ENCODE data around the gene WDR18.
"Not testable (repeated sequence)": the region's sequence is repeated elsewhere in the genome, so short reads cannot be mapped to it uniquely, and the experiment has no call there.

WDR18 gene

DNA sequence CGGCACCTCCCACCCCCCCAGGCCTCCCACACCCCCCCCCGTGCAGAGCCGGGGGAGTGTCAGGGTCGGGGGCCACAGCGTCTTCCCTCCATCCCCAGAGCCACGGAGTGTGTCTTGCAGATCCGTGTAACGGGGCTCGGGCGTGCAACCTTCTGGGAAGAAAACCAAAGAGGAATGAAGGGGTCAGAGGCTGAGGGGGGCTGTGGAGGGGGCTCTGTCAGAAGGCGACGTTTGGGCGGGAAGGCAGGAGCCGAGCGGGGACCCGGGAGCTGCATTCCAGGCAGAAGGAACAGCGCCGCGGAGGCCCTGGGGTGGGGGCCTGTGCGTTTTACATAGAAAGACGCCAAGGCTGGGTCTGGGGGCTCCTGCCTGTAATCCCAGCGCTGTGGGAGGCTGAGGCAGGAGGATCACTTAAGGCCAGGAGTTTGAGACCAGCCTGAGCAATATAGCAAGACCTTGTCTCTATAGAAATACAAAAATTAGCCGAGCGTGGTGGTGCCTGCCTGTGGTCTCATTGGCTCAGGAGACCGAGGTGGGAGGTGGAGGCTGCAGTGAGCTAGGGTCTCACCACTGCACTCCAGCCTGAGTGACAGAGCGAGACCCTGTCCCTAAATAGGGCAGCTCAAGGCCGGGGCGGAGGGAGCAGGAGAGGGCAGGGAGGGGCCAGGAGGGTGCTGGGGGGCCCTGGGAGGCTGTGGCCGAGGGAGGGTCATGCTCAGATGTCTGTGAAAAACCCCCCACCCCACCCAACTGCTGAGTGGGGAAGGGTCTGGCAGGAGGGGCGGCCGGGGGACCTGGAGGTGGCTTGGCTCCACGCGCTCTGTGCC is 30.5 kb upstream of the WDR18 start:
- Histone ChIP-seq H3K9ac (ENCODE audit: low read length) (no peak overlapping the region), H3K4me3 (ENCODE audit: low read length) (no peak overlapping the region), H3K27me3 (ENCODE audit: control insufficient read depth, insufficient read depth, low read length) (peaks cover 7% of the 10 kb centered on the region), H3K9me3 (ENCODE audit: control insufficient read depth, low read length) (no peaks in the 10 kb centered on the region), H3K4me1 (ENCODE audit: control insufficient read depth, insufficient read depth, low read length) (peaks cover 14% of the 10 kb centered on the region), H3K36me3 (ENCODE audit: control insufficient read depth, insufficient read depth, low read length) (no peaks in the 10 kb centered on the region)

DNA sequence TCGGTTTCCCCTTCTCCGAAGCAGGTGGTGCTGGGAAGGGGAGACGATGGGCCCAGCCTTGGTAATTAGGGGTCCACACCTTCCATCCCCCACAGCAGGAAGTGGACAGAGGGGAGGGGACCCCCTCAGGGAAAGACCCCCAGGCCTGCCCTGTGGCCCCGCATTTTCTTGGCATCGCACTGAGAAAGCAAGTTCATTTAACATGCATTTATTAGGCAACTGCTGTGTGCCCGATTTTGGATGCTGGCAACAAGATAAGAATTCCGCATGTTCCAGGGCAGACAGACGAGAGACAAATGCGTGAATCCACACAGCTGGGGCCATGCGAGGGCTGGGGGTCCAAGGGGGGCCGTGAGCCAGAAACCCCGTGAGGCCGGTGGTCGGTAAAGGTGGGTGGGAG is 29.9 kb upstream of the WDR18 start:
- no peak overlapping the region for H3K9ac ChIP-seq (ENCODE audit: low read length)
- no peaks in the 10 kb centered on the region for H3K9me3 ChIP-seq (ENCODE audit: control insufficient read depth, low read length)
- H3K4me3 ChIP-seq (ENCODE audit: low read length) = no peak overlapping the region
- H3K36me3 ChIP-seq (ENCODE audit: control insufficient read depth, insufficient read depth, low read length) = no peaks in the 10 kb centered on the region
- peaks cover 7% of the 10 kb centered on the region for H3K27me3 ChIP-seq (ENCODE audit: control insufficient read depth, insufficient read depth, low read length)
- H3K4me1 ChIP-seq (ENCODE audit: control insufficient read depth, insufficient read depth, low read length) = peaks cover 20% of the 10 kb centered on the region

DNA sequence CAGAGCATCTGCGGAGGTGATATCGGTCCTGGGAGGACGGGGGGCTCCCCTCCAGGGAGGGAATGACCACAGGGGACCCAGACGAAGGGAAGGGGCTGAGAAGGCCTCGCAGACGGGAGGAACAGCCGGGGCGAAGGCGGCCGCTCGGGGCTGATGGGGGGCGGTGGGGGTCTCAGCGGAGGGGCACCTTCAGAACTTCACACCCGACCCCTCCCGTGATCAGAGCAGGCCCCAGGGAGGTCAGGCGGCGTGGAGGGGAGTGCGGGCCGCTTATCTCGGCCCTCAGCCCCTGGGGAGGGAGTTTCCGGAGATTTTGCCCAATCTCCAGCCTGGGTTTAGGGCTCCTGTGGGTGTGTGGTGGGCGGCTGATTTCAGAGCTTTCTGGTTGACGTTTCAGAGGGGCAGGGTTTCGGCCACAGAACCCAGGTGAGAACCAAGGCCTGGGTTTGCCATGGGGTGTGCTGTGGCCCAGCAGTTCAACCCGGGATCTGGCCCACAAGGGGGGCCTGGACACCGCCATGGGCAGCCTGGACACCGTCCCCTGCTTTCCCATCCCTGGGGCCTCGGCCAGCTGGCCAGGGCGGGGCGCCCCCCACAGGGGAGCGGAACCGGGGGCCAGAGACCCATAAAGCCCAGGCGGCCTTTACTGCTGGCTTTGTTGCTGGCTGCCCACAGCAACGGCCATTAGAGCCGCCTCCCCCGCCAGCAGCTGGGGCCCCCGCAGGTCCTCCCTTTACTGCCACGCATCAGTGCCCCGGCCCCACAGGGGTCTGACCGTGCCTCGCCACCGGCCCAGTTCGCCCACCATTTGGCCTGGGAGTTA is 29.3 kb upstream of the WDR18 start:
- no peak overlapping the region for H3K9ac ChIP-seq (ENCODE audit: low read length)
- H3K36me3 ChIP-seq (ENCODE audit: control insufficient read depth, insufficient read depth, low read length) = no peaks in the 10 kb centered on the region
- H3K4me1 ChIP-seq (ENCODE audit: control insufficient read depth, insufficient read depth, low read length) = peaks cover 21% of the 10 kb centered on the region
- H3K9me3 ChIP-seq (ENCODE audit: control insufficient read depth, low read length) = no peaks in the 10 kb centered on the region
- no peak overlapping the region for H3K4me3 ChIP-seq (ENCODE audit: low read length)
- peaks cover 7% of the 10 kb centered on the region for H3K27me3 ChIP-seq (ENCODE audit: control insufficient read depth, insufficient read depth, low read length)

DNA sequence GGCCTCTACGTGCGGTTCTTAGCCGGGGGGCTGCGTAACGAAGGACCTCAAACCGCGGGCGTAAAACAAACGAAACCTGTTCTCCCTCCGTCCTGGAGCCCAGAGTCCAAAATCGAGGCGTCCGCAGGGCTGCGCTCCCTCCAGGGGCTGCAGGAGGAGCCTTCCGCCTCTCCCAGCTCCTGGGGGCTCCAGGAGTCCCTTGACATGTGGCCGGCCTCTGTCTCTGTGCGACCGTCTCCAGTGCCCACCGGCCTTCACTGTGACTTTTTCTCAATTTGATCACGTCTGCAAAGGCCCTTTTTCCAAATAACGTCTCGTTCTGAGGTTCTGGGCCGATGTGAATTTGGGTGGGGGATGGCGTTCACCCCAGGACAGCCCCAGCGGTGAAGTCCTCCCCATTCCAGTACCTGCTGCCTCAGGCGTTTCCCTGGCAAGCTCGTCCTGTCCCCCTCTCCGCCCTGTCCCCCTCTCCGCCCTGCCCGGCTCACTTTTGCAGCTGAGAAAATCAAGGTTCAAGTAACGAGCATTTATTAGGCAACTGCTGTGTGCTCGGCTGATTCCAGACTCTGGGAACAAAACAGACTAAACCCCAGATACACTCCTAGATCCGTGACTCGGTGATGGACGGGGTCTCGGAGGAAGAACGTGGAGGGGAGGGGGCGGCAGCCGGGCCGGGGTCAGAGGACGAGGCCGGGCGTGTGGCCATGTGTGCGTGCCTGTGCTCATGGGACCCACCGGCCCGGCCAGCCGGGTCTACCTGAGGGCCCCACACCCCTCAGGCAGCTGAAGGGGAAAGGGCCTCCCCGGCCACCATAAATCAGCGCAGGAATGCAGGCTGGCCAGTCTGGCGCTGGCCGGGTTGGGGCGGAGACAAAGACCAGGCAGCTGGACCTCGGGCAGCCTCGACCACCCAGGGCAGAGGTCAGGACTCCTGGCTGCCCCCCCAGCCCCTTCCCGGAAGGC is 28.1 kb upstream of the WDR18 start:
- Histone ChIP-seq H3K9me3 (ENCODE audit: control insufficient read depth, low read length) (no peaks in the 10 kb centered on the region), H3K36me3 (ENCODE audit: control insufficient read depth, insufficient read depth, low read length) (no peaks in the 10 kb centered on the region), H3K27me3 (ENCODE audit: control insufficient read depth, insufficient read depth, low read length) (peaks cover 7% of the 10 kb centered on the region), H3K9ac (ENCODE audit: low read length) (no peak overlapping the region), H3K4me1 (ENCODE audit: control insufficient read depth, insufficient read depth, low read length) (peaks cover 21% of the 10 kb centered on the region), H3K4me3 (ENCODE audit: low read length) (no peak overlapping the region)

DNA sequence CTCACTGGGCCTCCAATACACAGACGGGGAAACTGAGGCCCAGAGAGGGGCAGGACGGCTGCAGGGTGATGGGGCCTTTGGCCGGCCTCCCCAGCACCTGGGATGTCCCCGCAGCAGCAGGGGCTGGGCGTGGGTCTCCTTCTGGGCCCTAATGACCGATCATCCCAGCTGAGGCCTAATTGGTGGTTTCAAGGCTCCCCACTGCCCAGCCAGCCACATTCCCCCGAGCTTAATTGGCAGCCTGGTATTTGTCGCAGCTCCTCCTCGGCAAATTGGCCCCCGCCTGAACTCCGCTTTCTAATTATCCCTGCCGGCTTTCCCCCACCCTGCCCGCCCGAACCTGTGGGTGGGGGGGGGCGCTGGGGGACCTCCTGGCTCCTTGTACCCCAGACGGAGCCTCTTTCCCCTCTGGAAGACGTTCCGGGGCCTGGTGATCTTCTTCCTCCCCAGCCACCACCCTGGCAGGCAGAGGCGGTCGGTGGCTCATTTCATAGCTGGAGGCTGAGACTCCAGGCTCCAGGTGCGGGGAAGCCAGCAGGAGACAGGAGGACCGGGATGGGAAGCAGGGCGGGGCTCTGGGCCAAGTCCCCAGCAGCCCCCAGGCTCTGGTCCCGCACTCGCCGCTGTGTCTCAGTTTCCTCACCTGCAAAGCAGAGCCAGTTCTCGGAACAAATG is 27.2 kb upstream of the WDR18 start:
- H3K9ac ChIP-seq (ENCODE audit: low read length) = no peak overlapping the region
- H3K36me3 ChIP-seq (ENCODE audit: control insufficient read depth, insufficient read depth, low read length) = no peaks in the 10 kb centered on the region
- H3K9me3 ChIP-seq (ENCODE audit: control insufficient read depth, low read length) = no peaks in the 10 kb centered on the region
- peaks cover 22% of the 10 kb centered on the region for H3K4me1 ChIP-seq (ENCODE audit: control insufficient read depth, insufficient read depth, low read length)
- H3K4me3 ChIP-seq (ENCODE audit: low read length) = no peak overlapping the region
- peaks cover 7% of the 10 kb centered on the region for H3K27me3 ChIP-seq (ENCODE audit: control insufficient read depth, insufficient read depth, low read length)

DNA sequence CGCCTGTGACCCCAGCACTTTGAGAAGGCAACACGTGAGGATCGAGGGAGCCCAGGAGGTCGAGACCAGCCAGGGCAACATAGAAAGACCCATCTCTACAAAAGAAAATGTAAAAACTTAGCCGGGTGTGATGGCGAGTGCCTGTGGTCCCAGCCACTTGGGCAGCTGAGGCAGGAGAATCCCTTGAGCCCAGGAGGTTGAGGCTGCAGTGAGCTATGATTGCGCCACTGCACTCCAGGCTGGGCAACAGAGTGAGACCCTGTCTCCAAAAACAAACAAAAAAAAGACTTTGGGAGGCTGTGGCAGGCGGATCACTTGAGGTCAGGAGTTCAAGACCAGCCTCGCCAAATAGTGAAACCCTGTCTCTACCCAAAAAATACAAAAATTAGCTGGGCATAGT is 26.6 kb upstream of the WDR18 start:
- not testable (repeated sequence) for H3K9me3 ChIP-seq (ENCODE audit: control insufficient read depth, low read length); H3K9ac ChIP-seq (ENCODE audit: low read length); H3K4me3 ChIP-seq (ENCODE audit: low read length); H3K27me3 ChIP-seq (ENCODE audit: control insufficient read depth, insufficient read depth, low read length); H3K36me3 ChIP-seq (ENCODE audit: control insufficient read depth, insufficient read depth, low read length)
- H3K4me1 ChIP-seq (ENCODE audit: control insufficient read depth, insufficient read depth, low read length) = peaks cover 22% of the 10 kb centered on the region

DNA sequence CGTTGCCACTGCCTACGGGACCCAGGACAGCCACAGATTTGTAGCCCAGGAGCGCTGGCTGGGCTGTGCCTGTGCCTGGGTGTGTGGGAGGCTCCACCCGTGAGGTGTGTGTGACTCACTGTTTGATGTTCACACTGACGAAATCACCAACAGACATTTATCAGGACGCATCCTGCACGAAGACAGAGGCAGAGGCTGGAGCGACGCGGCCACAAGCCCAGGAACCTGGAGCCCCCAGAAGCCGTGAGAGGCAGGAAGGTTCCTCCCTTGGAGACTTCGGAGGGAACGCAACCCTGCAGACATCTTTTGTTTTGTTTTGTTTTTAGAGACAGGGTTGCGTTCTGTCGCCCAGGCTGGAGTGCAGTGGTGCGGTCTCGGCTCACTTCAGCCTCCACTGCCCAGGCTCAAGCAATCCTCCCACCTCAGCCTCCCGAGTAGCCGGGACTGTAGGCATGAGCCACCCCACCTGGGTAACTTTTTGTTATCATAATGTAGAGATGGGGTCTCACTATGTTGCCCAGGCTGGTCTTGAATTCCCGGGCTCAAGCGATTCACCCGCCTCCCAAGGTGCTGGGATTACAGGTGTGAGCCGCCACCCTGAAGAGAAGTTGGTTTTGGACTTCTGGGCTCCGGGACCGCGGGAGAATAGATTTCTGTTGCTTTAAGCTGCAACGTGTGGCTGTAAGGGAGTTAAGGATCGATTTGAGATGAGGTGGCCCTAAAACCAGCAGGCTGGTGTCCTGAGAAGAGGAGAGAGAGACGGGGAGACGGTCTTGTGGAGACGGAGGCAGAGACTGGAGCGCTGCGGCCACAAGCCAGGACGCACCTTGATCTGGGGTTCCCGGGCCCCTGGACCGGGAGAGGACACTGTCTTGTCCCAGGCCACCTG is 24.9 kb upstream of the WDR18 start:
- Histone ChIP-seq H3K4me1 (ENCODE audit: control insufficient read depth, insufficient read depth, low read length) (peaks cover 13% of the 10 kb centered on the region), H3K4me3 (ENCODE audit: low read length) (no peak overlapping the region), H3K27me3 (ENCODE audit: control insufficient read depth, insufficient read depth, low read length) (peaks cover 4% of the 10 kb centered on the region), H3K9me3 (ENCODE audit: control insufficient read depth, low read length) (no peaks in the 10 kb centered on the region), H3K9ac (ENCODE audit: low read length) (no peak overlapping the region), H3K36me3 (ENCODE audit: control insufficient read depth, insufficient read depth, low read length) (no peaks in the 10 kb centered on the region)

DNA sequence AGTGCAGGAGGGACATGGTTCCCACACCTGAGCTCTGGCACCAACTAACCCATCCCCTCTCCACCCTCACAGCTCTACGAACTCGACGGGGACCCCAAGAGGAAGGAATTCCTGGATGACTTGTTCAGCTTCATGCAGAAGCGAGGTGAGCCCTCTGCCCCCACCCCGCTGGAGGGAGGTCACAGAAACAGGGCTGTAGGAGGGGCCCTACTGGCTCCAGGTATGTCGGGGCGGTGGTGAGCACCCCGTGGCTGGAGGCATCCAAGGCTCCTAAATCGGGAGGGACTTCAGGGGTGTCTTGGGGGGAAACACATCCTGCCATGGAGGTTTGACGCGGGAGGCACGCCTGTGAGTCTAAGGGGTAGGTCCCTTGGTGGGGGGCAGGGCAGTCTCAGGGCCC is 24.1 kb upstream of the WDR18 start:
- Histone ChIP-seq H3K27me3 (ENCODE audit: control insufficient read depth, insufficient read depth, low read length) (peaks cover 4% of the 10 kb centered on the region), H3K4me3 (ENCODE audit: low read length) (no peak overlapping the region), H3K4me1 (ENCODE audit: control insufficient read depth, insufficient read depth, low read length) (peaks cover 13% of the 10 kb centered on the region), H3K9me3 (ENCODE audit: control insufficient read depth, low read length) (no peaks in the 10 kb centered on the region), H3K36me3 (ENCODE audit: control insufficient read depth, insufficient read depth, low read length) (no peaks in the 10 kb centered on the region), H3K9ac (ENCODE audit: low read length) (no peak overlapping the region)

DNA sequence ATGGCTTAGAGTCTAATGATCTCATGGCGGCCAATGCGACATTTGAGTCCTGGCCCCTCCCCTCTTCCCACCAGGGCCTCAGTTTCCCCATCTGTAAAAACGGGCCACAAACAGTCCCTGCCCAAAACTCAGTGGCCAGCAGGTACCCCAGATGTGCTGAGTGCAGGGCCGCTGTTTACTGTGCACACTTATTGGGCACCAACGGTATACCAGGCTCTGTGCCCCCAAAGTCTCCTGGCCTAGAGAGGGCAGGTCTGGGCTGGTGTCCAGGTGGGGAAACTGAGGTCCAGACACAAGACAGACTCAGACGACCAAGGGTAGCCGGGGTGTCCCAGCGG is 23.6 kb upstream of the WDR18 start:
- H3K4me1 ChIP-seq (ENCODE audit: control insufficient read depth, insufficient read depth, low read length) = peaks cover 13% of the 10 kb centered on the region
- H3K27me3 ChIP-seq (ENCODE audit: control insufficient read depth, insufficient read depth, low read length) = peaks cover 4% of the 10 kb centered on the region
- H3K9ac ChIP-seq (ENCODE audit: low read length) = no peak overlapping the region
- H3K4me3 ChIP-seq (ENCODE audit: low read length) = no peak overlapping the region
- no peaks in the 10 kb centered on the region for H3K9me3 ChIP-seq (ENCODE audit: control insufficient read depth, low read length)
- H3K36me3 ChIP-seq (ENCODE audit: control insufficient read depth, insufficient read depth, low read length) = no peaks in the 10 kb centered on the region

DNA sequence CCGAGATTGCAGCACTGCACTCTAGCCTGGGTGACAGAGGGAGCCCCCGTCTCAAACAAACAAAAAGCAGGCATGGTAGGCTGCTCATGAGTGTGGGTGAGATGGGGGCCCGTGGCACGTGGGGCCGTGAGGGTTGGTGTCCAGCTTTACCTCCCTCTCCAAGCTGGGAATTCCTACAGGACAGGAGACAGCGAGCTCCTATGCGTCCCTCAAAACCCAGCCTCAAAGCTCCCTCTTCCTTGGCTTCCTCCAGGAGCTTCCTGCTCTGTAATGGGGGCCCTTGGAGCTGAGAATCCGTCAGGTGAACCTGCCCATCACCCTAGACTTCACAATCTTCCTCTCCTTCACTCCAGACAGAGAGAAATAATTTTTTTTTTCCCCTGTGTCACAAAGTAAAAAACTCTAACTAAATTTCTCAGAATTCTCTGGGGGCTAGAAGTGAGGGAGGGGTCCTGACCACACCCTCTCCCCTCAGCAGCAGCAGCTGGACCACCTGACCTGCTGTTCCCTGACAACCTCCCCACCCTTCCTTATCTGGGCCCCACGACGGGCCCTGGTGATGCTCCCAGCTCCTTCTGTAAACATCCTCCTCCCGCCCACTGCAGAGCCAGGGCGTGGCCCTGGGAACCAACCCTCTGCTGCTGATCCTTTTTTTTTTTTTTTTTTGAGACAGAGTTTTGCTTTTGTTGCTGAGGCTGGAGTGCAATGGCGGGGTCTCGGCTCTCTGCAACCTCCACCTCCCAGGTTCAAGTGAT is 22.1 kb upstream of the WDR18 start:
- Histone ChIP-seq H3K4me1 (ENCODE audit: control insufficient read depth, insufficient read depth, low read length) (peaks cover 13% of the 10 kb centered on the region), H3K36me3 (ENCODE audit: control insufficient read depth, insufficient read depth, low read length) (no peaks in the 10 kb centered on the region), H3K9me3 (ENCODE audit: control insufficient read depth, low read length) (no peaks in the 10 kb centered on the region), H3K9ac (ENCODE audit: low read length) (no peak overlapping the region), H3K27me3 (ENCODE audit: control insufficient read depth, insufficient read depth, low read length) (no peaks in the 10 kb centered on the region), H3K4me3 (ENCODE audit: low read length) (no peak overlapping the region)
